ENCODE data around the gene ACOT12. TPM values are rescaled to one million over a fixed set of nuclear protein-coding genes. Genes with fewer than 3 reads are reported as not detected.

The ACOT12 gene
- total RNA-seq, 4 donors from 2014 or later, result 0.55 TPM; not detected in 3

GRCh38 chr5:81365541-81365940, 28.4 kb downstream of the ACOT12 start:
- Histone ChIP-seq H3K4me1 (no peaks in the 10 kb centered on the region), H3K27ac (no peak overlapping the region), H3K36me3 (no peaks in the 10 kb centered on the region), H3K4me3 (no peak overlapping the region), H3K9me3 (no peaks in the 10 kb centered on the region), H3K27me3 (no peaks in the 10 kb centered on the region)
- DNase-seq, result no peak
- TF ChIP-seq CTCF (IDR thresholded peaks at IDR 0.05) (no peak), POLR2A (IDR thresholded peaks at IDR 0.05) (no peak)
- intact Hi-C loops (cut with DNase I; ENCODE audit: low total_unique reads), result no loop called here

DNA sequence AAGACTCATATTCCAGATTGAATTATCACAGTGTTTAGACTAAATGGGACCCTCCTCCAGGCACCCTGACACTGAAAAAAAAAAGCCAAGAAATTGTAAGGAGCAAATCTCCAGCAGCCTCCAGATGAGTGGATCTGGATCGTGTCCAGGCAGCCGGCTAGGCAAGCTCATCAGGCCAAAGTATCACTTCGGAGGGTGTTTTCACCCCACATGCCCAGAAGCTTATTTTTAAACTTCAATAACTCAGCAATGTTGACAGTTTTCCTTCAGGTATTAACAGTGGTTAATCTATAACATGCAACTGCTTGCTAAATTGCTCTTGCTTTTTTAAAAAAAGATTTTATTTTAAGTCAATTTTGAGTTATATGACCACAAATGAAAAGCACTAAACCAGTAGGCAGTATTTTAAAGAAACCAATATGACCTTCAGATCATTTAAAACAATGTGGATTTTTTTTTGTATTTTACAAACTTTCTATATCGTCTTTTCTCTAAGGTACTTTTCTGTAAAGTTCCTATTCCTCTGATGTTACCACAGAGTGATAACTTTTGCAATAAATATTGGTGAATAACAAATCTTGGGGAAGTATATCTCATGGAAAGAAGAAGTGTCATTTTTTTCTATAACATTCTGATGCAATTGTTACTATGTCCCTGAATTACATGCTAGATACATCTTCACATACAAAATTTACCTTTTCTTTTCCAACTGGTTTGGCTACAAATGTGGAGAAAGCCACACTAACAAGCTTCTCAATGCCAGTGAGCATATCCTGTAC, 30.7 kb downstream of the ACOT12 start:
- TF ChIP-seq CTCF (IDR thresholded peaks at IDR 0.05), result no peak
- TF ChIP-seq POLR2A (IDR thresholded peaks at IDR 0.05), result no peak
- DNase-seq, result no peak
- Histone ChIP-seq H3K9me3 (no peaks in the 10 kb centered on the region), H3K36me3 (no peaks in the 10 kb centered on the region), H3K27ac (no peak overlapping the region), H3K4me3 (no peak overlapping the region), H3K27me3 (no peaks in the 10 kb centered on the region), H3K4me1 (no peaks in the 10 kb centered on the region)
- intact Hi-C loops (cut with DNase I; ENCODE audit: low total_unique reads), result no loop called here

- intact Hi-C loops (cut with DNase I; ENCODE audit: low total_unique reads), result no loop called here
- H3K4me3 ChIP-seq, result no peak overlapping the region
- H3K36me3 ChIP-seq, result no peaks in the 10 kb centered on the region
- no peak for DNase-seq
- TF ChIP-seq POLR2A (IDR thresholded peaks at IDR 0.05), result no peak
- no peak for TF ChIP-seq CTCF (IDR thresholded peaks at IDR 0.05)
- no peaks in the 10 kb centered on the region for H3K4me1 ChIP-seq
- no peaks in the 10 kb centered on the region for H3K9me3 ChIP-seq
- H3K27me3 ChIP-seq, result no peaks in the 10 kb centered on the region
- no peak overlapping the region for H3K27ac ChIP-seq
Observed at GRCh38 chr5:81361600-81361999, 32.3 kb downstream of the ACOT12 start.

DNA sequence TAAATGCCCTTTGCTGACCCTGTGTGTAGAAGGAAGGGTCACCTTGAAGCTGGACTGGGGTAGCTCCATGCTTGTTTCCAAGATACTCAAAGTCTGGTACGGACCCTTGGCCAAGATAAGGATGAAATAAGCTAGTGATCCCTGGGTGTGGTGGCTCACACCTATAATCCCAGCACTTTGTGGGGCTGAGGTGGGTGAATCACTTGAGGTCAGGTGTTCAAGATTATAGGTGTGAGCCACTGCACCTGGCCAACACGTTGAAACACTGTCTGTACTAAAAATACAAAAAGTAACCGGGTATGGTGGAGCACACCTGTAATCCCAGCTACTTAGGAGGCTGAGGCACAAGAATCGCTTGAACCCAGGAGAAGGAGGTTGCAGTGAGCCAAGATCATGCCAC, 33.3 kb downstream of the ACOT12 start:
- intact Hi-C loops (cut with DNase I; ENCODE audit: low total_unique reads), result no loop called here
- TF ChIP-seq POLR2A (IDR thresholded peaks at IDR 0.05), result no peak
- no peak for TF ChIP-seq CTCF (IDR thresholded peaks at IDR 0.05)
- no peak for DNase-seq

DNA sequence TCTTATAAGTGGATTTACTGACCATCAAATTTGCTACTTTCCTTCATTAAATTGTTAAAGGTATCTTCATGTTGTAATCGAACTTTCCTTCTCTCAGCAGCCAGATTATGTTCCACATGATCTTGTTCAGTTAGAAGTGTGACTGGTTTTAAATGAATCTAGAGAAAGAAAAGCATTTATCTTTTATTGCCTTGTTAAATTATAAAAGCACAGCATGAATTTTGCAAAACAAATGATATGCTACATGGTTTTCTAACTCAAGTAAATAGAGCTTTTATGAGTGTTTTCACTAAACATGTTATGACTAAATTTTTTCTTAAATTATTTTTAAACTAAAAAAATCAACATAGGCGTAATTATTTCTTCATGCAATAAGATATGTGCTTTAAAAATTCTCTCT, 34.1 kb downstream of the ACOT12 start:
- intact Hi-C loops (cut with DNase I; ENCODE audit: low total_unique reads), result no loop called here
- DNase-seq, result no peak

More for the DNA sequence above, 33.3 kb downstream of the ACOT12 start:
- Histone ChIP-seq H3K4me1 (no peaks in the 10 kb centered on the region), H3K9me3 (no peaks in the 10 kb centered on the region), H3K36me3 (no peaks in the 10 kb centered on the region), H3K4me3 (no peak overlapping the region), H3K27ac (no peak overlapping the region), H3K27me3 (no peaks in the 10 kb centered on the region)

More for the DNA sequence above, 34.1 kb downstream of the ACOT12 start:
- TF ChIP-seq CTCF (IDR thresholded peaks at IDR 0.05), result no peak
- no peak for TF ChIP-seq POLR2A (IDR thresholded peaks at IDR 0.05)
- H3K27ac ChIP-seq, result no peak overlapping the region
- no peaks in the 10 kb centered on the region for H3K9me3 ChIP-seq
- no peaks in the 10 kb centered on the region for H3K36me3 ChIP-seq
- H3K4me1 ChIP-seq, result no peaks in the 10 kb centered on the region
- no peaks in the 10 kb centered on the region for H3K27me3 ChIP-seq
- no peak overlapping the region for H3K4me3 ChIP-seq

All from uterus (tissue), 4 donors.